KMS-11 (cell line): ENCODE results near the gene ARGLU1.

ENCODE experiments used
- H2AFZ ChIP-seq: fragments of 200-600 bp; sonication (generic); 2 replicates; pipeline ENCODE4 v1.6.1; 2016; ENCODE audit warnings: antibody characterized with exemption, mixed run types, low read depth
- H3K27ac ChIP-seq: fragments of 200-600 bp; sonication (generic); 2 replicates; pipeline ENCODE4 v1.6.1; 2016; ENCODE audit warnings: mild to moderate bottlenecking, mixed run types
- H3K27me3 ChIP-seq: fragments of 200-600 bp; sonication (generic); 2 replicates; pipeline ENCODE4 v1.6.1; 2017; ENCODE audit warnings: mild to moderate bottlenecking, low read depth, mixed run types, moderate library complexity; ENCODE audit not compliant: insufficient read depth
- H3K36me3 ChIP-seq: fragments of 200-600 bp; sonication (generic); 2 replicates; pipeline ENCODE4 v1.6.1; 2017; ENCODE audit warnings: mild to moderate bottlenecking, mixed run types; ENCODE audit not compliant: insufficient read depth
- H3K4me1 ChIP-seq: fragments of 200-600 bp; sonication (generic); 2 replicates; pipeline ENCODE4 v1.6.1; 2016; ENCODE audit warnings: mild to moderate bottlenecking, low read depth, mixed run types; ENCODE audit not compliant: poor library complexity, severe bottlenecking
- H3K4me2 ChIP-seq: fragments of 200-600 bp; sonication (generic); 2 replicates; pipeline ENCODE4 v1.7.0; 2016; ENCODE audit warnings: mild to moderate bottlenecking, mixed run types
- H3K4me3 ChIP-seq: fragments of 200-600 bp; sonication (generic); IDR thresholded peaks from 2 replicates; pipeline ENCODE4 v1.6.1; 2017; ENCODE audit warnings: low read depth, low read length, mixed read lengths; ENCODE audit not compliant: insufficient read depth
- H3K79me2 ChIP-seq: fragments of 200-600 bp; sonication (generic); 2 replicates; pipeline ENCODE4 v1.6.1; 2016; ENCODE audit warnings: low read depth, mixed run types; ENCODE audit not compliant: insufficient read depth
- H3K9ac ChIP-seq: fragments of 200-600 bp; sonication (generic); 2 replicates; pipeline ENCODE4 v1.6.1; 2016; ENCODE audit warnings: mild to moderate bottlenecking, mixed run types
- H4K20me1 ChIP-seq: fragments of 200-600 bp; sonication (generic); 2 replicates; pipeline ENCODE4 v1.6.1; 2016; ENCODE audit warnings: mild to moderate bottlenecking, mixed run types; ENCODE audit not compliant: insufficient read depth
- CTCF ChIP-seq: fragments of 200-600 bp; sonication (generic); conservative IDR thresholded peaks from 2 replicates; pipeline ENCODE4 v1.6.1; 2017; ENCODE audit warnings: low read depth, mild to moderate bottlenecking, antibody characterized with exemption, low read length, moderate library complexity, mixed read lengths

The ARGLU1 gene

GRCh38 chr13:106528718-106529414, 39.1 kb downstream of the ARGLU1 start:
- H3K36me3 ChIP-seq = no peaks in the 10 kb centered on the region
- H4K20me1 ChIP-seq = no peaks in the 10 kb centered on the region
- H3K79me2 ChIP-seq = no peaks in the 10 kb centered on the region
- no peak overlapping the region for H3K4me3 ChIP-seq
- H3K9ac ChIP-seq = no peak overlapping the region
- no peaks in the 10 kb centered on the region for H3K4me1 ChIP-seq
- no peak overlapping the region for H3K4me2 ChIP-seq
- no peaks in the 10 kb centered on the region for H3K27me3 ChIP-seq
- TF ChIP-seq CTCF = no peak
- H3K27ac ChIP-seq = no peak overlapping the region
- no peak overlapping the region for H2AFZ ChIP-seq

GRCh38 chr13:106527826-106528225, 40.1 kb downstream of the ARGLU1 start:
- no peaks in the 10 kb centered on the region for H3K79me2 ChIP-seq

GRCh38 chr13:106527445-106527801, 40.5 kb downstream of the ARGLU1 start:
- Histone ChIP-seq H3K4me2 (no peak overlapping the region), H3K36me3 (no peaks in the 10 kb centered on the region), H3K27me3 (no peaks in the 10 kb centered on the region), H4K20me1 (no peaks in the 10 kb centered on the region), H2AFZ (no peak overlapping the region), H3K9ac (no peak overlapping the region), H3K79me2 (no peaks in the 10 kb centered on the region), H3K4me3 (no peak overlapping the region), H3K4me1 (no peaks in the 10 kb centered on the region), H3K27ac (no peak overlapping the region)
- TF ChIP-seq CTCF = no peak

More at GRCh38 chr13:106527826-106528225, 40.1 kb downstream of the ARGLU1 start:
- no peak overlapping the region for H2AFZ ChIP-seq
- no peak overlapping the region for H3K4me3 ChIP-seq
- H3K9ac ChIP-seq = no peak overlapping the region
- no peak overlapping the region for H3K27ac ChIP-seq
- no peaks in the 10 kb centered on the region for H3K4me1 ChIP-seq
- no peaks in the 10 kb centered on the region for H4K20me1 ChIP-seq
- H3K27me3 ChIP-seq = no peaks in the 10 kb centered on the region
- TF ChIP-seq CTCF = no peak
- no peaks in the 10 kb centered on the region for H3K36me3 ChIP-seq
- no peak overlapping the region for H3K4me2 ChIP-seq

- no peaks in the 10 kb centered on the region for H3K36me3 ChIP-seq
- H3K27me3 ChIP-seq = no peaks in the 10 kb centered on the region
- no peak overlapping the region for H3K27ac ChIP-seq
- H3K4me1 ChIP-seq = no peaks in the 10 kb centered on the region
- H4K20me1 ChIP-seq = no peaks in the 10 kb centered on the region
- H3K9ac ChIP-seq = no peak overlapping the region
- H3K4me3 ChIP-seq = no peak overlapping the region
- TF ChIP-seq CTCF = no peak
- H3K79me2 ChIP-seq = no peaks in the 10 kb centered on the region
- H2AFZ ChIP-seq = no peak overlapping the region
- no peak overlapping the region for H3K4me2 ChIP-seq
Measured at GRCh38 chr13:106526738-106527444, 41.0 kb downstream of the ARGLU1 start.
